Measurements from ENCODE around the gene VAMP2.

The VAMP2 gene

GRCh38 chr17:8142887-8143580 lies 19.7 kb downstream of the VAMP2 start:
- no peak for DNase-seq

- no peak for DNase-seq
Measured at GRCh38 chr17:8142158-8142886, 20.4 kb downstream of the VAMP2 start.

- no peak for DNase-seq
Measured at GRCh38 chr17:8141741-8142140, 21.0 kb downstream of the VAMP2 start.

- no peak for DNase-seq
Measured at GRCh38 chr17:8141045-8141444, 21.7 kb downstream of the VAMP2 start.

- no peak for DNase-seq
Measured at GRCh38 chr17:8140065-8141029, 22.4 kb downstream of the VAMP2 start.

GRCh38 chr17:8138672-8139371 lies 23.9 kb downstream of the VAMP2 start:
- DNase-seq, result peak; percentile 90 to 100 (median 94)

- DNase-seq, result no peak
Measured at GRCh38 chr17:8138374-8138671, 24.4 kb downstream of the VAMP2 start.

GRCh38 chr17:8137645-8138373 lies 24.9 kb downstream of the VAMP2 start:
- no peak for DNase-seq

GRCh38 chr17:8133941-8134340 lies 28.8 kb downstream of the VAMP2 start:
- DNase-seq, result no peak

- DNase-seq, result no peak
Measured at GRCh38 chr17:8133399-8133798, 29.3 kb downstream of the VAMP2 start.

- no peak for DNase-seq
Measured at GRCh38 chr17:8131844-8132441, 30.8 kb downstream of the VAMP2 start.

- no peak for DNase-seq
Measured at GRCh38 chr17:8128125-8128784, 34.5 kb downstream of the VAMP2 start.

- DNase-seq, result peak in 2 of 6 experiments; percentile 27 to 47
Measured at GRCh38 chr17:8126491-8127066, 36.2 kb downstream of the VAMP2 start.

GRCh38 chr17:8125947-8126490 lies 36.7 kb downstream of the VAMP2 start:
- peak in 2 of 6 experiments; percentile 53 to 55 for DNase-seq

GRCh38 chr17:8125154-8125946 lies 37.4 kb downstream of the VAMP2 start:
- peak; percentile 80 to 93 (median 86) for DNase-seq

- DNase-seq, result no peak
Measured at GRCh38 chr17:8124350-8125153, 38.2 kb downstream of the VAMP2 start.

GRCh38 chr17:8123695-8124349 lies 38.9 kb downstream of the VAMP2 start, which contains the start of gene HES7:
HES7 (minus strand) TSS chr17:8124106; CDS start chr17:8124084, 22 bp downstream.
- DNase-seq, result no peak

Measured in stimulated activated naive CD4-positive, alpha-beta T cell (primary cell).